SK-N-SH treated with all-trans-retinoic acid at 6 μM for 48 hours (cell line): ENCODE data around the gene SEPHS1.

Experiments used
- ATAC-seq: fragments of 200-7000 bp; cut with Tn5 transposase; 3 replicates; pipeline ENCODE4 v1.9.1; 2020; ENCODE audit warnings: mild to moderate bottlenecking, moderate library complexity
- ARNTL ChIP-seq: fragments of 450-650 bp; formaldehyde crosslinking; IDR thresholded peaks from 2 replicates; pipeline ENCODE4 v1.5.0; 2020; ENCODE audit warnings: low read depth, mild to moderate bottlenecking, moderate library complexity, borderline replicate concordance
- BACH2 ChIP-seq: fragments of 250-450 bp; sonication (Bioruptor Pico); IDR thresholded peaks from 2 replicates; pipeline ENCODE4 v1.9.0; 2021; ENCODE audit warnings: mild to moderate bottlenecking, borderline replicate concordance
- ESRRG ChIP-seq: fragments of 250-450 bp; sonication (Bioruptor Pico); IDR thresholded peaks from 2 replicates; pipeline ENCODE4 v1.6.1; 2021; ENCODE audit warnings: mild to moderate bottlenecking
- GLIS3 ChIP-seq: fragments of 250-450 bp; sonication (Bioruptor Pico); IDR thresholded peaks from 2 replicates; pipeline ENCODE4 v1.5.0; 2020; ENCODE audit warnings: mild to moderate bottlenecking, moderate library complexity
- ISL1 ChIP-seq: fragments of 250-450 bp; sonication (Bioruptor Pico); IDR thresholded peaks from 2 replicates; pipeline ENCODE4 v2.1.2; 2022; ENCODE audit warnings: mild to moderate bottlenecking, moderate library complexity
- OSR1 ChIP-seq: fragments of 250-450 bp; sonication (Bioruptor Pico); IDR thresholded peaks from 2 replicates; pipeline ENCODE4 v1.8.0; 2022; ENCODE audit warnings: moderate library complexity, mild to moderate bottlenecking, inconsistent platforms
- PPARA ChIP-seq: fragments of 250-450 bp; sonication (Bioruptor Pico); IDR thresholded peaks from 2 replicates; pipeline ENCODE4 v1.5.0; 2020; ENCODE audit warnings: mild to moderate bottlenecking, borderline replicate concordance
- RARB ChIP-seq: fragments of 250-450 bp; sonication (Bioruptor Pico); IDR thresholded peaks from 2 replicates; pipeline ENCODE4 v1.8.0; 2021; ENCODE audit warnings: mild to moderate bottlenecking, moderate library complexity
- SNAI2 ChIP-seq: fragments of 250-450 bp; sonication (Bioruptor Pico); IDR thresholded peaks from 2 replicates; pipeline ENCODE4 v1.5.0; 2020; ENCODE audit warnings: mild to moderate bottlenecking, moderate library complexity
- TCF4 ChIP-seq: fragments of 250-450 bp; sonication (Bioruptor Pico); IDR thresholded peaks from 2 replicates; pipeline ENCODE4 v1.8.0; 2021; ENCODE audit warnings: mild to moderate bottlenecking, moderate library complexity, borderline replicate concordance
- TOX ChIP-seq: fragments of 250-450 bp; sonication (Bioruptor Pico); IDR thresholded peaks from 2 replicates; pipeline ENCODE4 v1.8.0; 2021; ENCODE audit warnings: mild to moderate bottlenecking, moderate library complexity, borderline replicate concordance
- ZC3H10 ChIP-seq: fragments of 250-450 bp; sonication (Bioruptor Pico); IDR thresholded peaks from 2 replicates; pipeline ENCODE4 v1.5.1; 2021; ENCODE audit warnings: mild to moderate bottlenecking, moderate library complexity
- ZFP3 ChIP-seq: fragments of 250-450 bp; sonication (Bioruptor Pico); IDR thresholded peaks from 2 replicates; pipeline ENCODE4 v1.5.0; 2020; ENCODE audit warnings: mild to moderate bottlenecking, moderate library complexity
- ZFP30 ChIP-seq: fragments of 450-650 bp; formaldehyde crosslinking; IDR thresholded peaks from 2 replicates; pipeline ENCODE4 v1.5.0; 2022; ENCODE audit warnings: mild to moderate bottlenecking, moderate library complexity
- ZNF565 ChIP-seq: fragments of 450-650 bp; formaldehyde crosslinking; conservative IDR thresholded peaks from 2 replicates; pipeline ENCODE4 v1.5.0; 2020; ENCODE audit warnings: low read depth, mild to moderate bottlenecking, moderate library complexity
- ZNF70 ChIP-seq: fragments of 450-650 bp; formaldehyde crosslinking; IDR thresholded peaks from 2 replicates; pipeline ENCODE4 v1.5.0; 2020; ENCODE audit warnings: mild to moderate bottlenecking, moderate library complexity
- ZNF8 ChIP-seq: fragments of 450-650 bp; formaldehyde crosslinking; IDR thresholded peaks from 2 replicates; pipeline ENCODE4 v1.5.0; 2020; ENCODE audit warnings: mild to moderate bottlenecking, moderate library complexity
- TF ChIP-seq, protein P1 (sequence below): fragments of 250-450 bp; sonication (Bioruptor Pico); IDR thresholded peaks from 2 replicates; pipeline ENCODE4 v1.5.1; 2021; ENCODE audit warnings: mild to moderate bottlenecking, moderate library complexity
- TF ChIP-seq, protein P2 (sequence below): fragments of 250-450 bp; sonication (Bioruptor Pico); IDR thresholded peaks from 2 replicates; pipeline ENCODE4 v1.8.0; 2021; ENCODE audit warnings: low read depth, mild to moderate bottlenecking, moderate library complexity, borderline replicate concordance
- TF ChIP-seq, protein P3 (sequence below): fragments of 250-450 bp; sonication (Bioruptor Pico); IDR thresholded peaks from 2 replicates; pipeline ENCODE4 v1.5.0; 2020; ENCODE audit warnings: mild to moderate bottlenecking, moderate library complexity
- TF ChIP-seq, protein P4 (sequence below): fragments of 250-450 bp; sonication (Bioruptor Pico); IDR thresholded peaks from 2 replicates; pipeline ENCODE4 v1.8.0; 2020; ENCODE audit warnings: mild to moderate bottlenecking, moderate library complexity, borderline replicate concordance

Gene SEPHS1

DNA sequence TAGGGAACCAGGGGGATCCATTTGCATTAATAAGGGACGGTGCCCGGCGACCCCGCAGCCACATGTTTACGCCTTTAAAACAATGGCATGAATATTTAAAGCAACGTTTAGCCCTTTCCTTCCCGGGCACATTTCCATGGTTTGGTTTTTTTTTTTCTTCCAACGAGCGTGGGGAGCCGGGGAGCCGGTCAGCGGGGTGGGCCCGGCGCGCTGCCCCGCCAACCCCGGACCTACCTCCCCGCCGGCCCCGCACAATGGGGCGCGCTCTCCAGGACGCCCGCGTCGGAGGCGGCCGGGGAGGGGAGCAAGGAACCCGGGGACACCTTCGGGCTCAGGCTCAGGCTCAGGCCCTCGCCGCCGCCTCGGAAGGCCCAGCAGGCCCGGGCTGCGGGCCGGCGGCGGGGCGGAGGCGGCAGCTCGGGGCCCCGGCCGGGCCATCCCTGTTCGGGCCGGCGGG is 1.0 kb downstream of the SEPHS1 start:
- TF ChIP-seq, protein P1, sequence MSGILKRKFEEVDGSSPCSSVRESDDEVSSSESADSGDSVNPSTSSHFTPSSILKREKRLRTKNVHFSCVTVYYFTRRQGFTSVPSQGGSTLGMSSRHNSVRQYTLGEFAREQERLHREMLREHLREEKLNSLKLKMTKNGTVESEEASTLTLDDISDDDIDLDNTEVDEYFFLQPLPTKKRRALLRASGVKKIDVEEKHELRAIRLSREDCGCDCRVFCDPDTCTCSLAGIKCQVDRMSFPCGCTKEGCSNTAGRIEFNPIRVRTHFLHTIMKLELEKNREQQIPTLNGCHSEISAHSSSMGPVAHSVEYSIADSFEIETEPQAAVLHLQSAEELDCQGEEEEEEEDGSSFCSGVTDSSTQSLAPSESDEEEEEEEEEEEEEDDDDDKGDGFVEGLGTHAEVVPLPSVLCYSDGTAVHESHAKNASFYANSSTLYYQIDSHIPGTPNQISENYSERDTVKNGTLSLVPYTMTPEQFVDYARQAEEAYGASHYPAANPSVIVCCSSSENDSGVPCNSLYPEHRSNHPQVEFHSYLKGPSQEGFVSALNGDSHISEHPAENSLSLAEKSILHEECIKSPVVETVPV (CRISPR knock-in tag) = no peak
- TF ChIP-seq ISL1 (CRISPR knock-in tag) (no peak), ESRRG (CRISPR knock-in tag) (no peak), ZNF565 (no peak), TOX (CRISPR knock-in tag) (no peak), ZNF8 (CRISPR knock-in tag) (no peak), ARNTL (CRISPR knock-in tag) (no peak), RARB (no peak), GLIS3 (CRISPR knock-in tag) (no peak), ZFP30 (CRISPR knock-in tag) (no peak), ZFP3 (CRISPR knock-in tag) (no peak), BACH2 (no peak), ZNF70 (CRISPR knock-in tag) (no peak), TCF4 (no peak)
- TF ChIP-seq, protein P2, sequence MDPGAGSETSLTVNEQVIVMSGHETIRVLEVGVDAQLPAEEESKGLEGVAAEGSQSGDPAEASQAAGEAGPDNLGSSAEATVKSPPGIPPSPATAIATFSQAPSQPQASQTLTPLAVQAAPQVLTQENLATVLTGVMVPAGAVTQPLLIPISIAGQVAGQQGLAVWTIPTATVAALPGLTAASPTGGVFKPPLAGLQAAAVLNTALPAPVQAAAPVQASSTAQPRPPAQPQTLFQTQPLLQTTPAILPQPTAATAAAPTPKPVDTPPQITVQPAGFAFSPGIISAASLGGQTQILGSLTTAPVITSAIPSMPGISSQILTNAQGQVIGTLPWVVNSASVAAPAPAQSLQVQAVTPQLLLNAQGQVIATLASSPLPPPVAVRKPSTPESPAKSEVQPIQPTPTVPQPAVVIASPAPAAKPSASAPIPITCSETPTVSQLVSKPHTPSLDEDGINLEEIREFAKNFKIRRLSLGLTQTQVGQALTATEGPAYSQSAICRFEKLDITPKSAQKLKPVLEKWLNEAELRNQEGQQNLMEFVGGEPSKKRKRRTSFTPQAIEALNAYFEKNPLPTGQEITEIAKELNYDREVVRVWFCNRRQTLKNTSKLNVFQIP (CRISPR knock-in tag) = no peak
- peak; percentile 8 for ATAC-seq

DNA sequence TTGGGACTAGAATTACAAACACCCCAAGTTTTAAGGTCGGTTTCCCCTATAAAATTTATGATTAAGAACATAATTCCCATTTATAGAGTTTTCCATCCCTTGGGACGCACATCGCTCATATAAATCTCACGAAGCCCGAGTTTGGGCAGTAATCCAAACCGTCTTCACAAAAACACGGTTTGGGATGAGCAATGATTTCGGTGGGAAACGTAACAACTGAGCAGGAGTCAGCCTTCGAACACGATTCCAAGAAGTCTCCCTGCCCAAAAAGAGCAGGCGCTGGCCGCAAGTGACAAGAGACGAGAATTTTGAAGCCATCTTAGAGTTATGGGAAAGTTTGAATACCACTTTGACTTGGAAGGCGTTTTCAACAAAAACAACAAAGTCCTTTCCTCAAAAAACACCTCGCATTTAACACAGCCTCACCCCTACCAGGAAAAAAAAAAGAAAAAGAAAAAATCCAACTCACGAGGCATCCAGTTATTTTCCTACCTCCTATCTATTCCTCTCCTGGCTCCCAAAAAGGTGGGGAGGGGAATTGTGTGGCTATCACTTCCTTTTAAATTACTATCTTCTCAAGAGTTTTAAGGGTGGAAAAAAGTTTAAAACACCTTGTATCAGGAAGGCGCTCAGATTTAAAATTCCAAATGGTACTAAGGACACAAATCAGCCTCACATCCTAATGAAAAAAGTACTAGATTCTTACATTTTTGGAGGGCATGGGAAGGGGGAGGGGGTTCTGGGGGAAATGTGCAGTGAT is 1.6 kb downstream of the SEPHS1 start:
- TF ChIP-seq ZC3H10 (CRISPR knock-in tag) (no peak), SNAI2 (CRISPR knock-in tag) (no peak), ISL1 (CRISPR knock-in tag) (no peak), ARNTL (CRISPR knock-in tag) (no peak), PPARA (CRISPR knock-in tag) (no peak), GLIS3 (CRISPR knock-in tag) (no peak), TCF4 (no peak), OSR1 (CRISPR knock-in tag) (no peak), TOX (CRISPR knock-in tag) (no peak), ZNF70 (CRISPR knock-in tag) (no peak)
- TF ChIP-seq, protein P3, sequence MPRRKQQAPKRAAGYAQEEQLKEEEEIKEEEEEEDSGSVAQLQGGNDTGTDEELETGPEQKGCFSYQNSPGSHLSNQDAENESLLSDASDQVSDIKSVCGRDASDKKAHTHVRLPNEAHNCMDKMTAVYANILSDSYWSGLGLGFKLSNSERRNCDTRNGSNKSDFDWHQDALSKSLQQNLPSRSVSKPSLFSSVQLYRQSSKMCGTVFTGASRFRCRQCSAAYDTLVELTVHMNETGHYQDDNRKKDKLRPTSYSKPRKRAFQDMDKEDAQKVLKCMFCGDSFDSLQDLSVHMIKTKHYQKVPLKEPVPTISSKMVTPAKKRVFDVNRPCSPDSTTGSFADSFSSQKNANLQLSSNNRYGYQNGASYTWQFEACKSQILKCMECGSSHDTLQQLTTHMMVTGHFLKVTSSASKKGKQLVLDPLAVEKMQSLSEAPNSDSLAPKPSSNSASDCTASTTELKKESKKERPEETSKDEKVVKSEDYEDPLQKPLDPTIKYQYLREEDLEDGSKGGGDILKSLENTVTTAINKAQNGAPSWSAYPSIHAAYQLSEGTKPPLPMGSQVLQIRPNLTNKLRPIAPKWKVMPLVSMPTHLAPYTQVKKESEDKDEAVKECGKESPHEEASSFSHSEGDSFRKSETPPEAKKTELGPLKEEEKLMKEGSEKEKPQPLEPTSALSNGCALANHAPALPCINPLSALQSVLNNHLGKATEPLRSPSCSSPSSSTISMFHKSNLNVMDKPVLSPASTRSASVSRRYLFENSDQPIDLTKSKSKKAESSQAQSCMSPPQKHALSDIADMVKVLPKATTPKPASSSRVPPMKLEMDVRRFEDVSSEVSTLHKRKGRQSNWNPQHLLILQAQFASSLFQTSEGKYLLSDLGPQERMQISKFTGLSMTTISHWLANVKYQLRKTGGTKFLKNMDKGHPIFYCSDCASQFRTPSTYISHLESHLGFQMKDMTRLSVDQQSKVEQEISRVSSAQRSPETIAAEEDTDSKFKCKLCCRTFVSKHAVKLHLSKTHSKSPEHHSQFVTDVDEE (CRISPR knock-in tag) = no peak
- TF ChIP-seq, protein P4, sequence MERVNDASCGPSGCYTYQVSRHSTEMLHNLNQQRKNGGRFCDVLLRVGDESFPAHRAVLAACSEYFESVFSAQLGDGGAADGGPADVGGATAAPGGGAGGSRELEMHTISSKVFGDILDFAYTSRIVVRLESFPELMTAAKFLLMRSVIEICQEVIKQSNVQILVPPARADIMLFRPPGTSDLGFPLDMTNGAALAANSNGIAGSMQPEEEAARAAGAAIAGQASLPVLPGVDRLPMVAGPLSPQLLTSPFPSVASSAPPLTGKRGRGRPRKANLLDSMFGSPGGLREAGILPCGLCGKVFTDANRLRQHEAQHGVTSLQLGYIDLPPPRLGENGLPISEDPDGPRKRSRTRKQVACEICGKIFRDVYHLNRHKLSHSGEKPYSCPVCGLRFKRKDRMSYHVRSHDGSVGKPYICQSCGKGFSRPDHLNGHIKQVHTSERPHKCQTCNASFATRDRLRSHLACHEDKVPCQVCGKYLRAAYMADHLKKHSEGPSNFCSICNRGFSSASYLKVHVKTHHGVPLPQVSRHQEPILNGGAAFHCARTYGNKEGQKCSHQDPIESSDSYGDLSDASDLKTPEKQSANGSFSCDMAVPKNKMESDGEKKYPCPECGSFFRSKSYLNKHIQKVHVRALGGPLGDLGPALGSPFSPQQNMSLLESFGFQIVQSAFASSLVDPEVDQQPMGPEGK (CRISPR knock-in tag) = no peak
- TF ChIP-seq, protein P2 (CRISPR knock-in tag) = no peak
- TF ChIP-seq, protein P1 (CRISPR knock-in tag) = no peak
- no peak for ATAC-seq
